Heart left ventricle (tissue), 16 donors: Measurements from ENCODE around the gene DHH. TPM values are rescaled to one million over a fixed set of nuclear protein-coding genes. Genes with fewer than 3 reads are reported as not detected.

Experiments used
- ATAC-seq, 4 donors: fragments of 200-7000 bp; cut with Tn5 transposase; one replicate each; pipeline ENCODE4 v1.9.1; 2020 to 2022; ENCODE audit warnings: moderate library complexity in 4 of 4, mild to moderate bottlenecking in 3 of 4, moderate number of reproducible peaks in 1 of 4
- DNase-seq, 5 donors: peaks; one replicate each; pipeline ENCODE4 v3.0.0-alpha.2; 2020
- H3K27ac ChIP-seq, 12 donors: fragments of 200-600 bp; sonication (generic) in 4 of 12; one replicate each; pipeline versions ENCODE4 v1.5.0 to v1.8.0; 2016 to 2022; ENCODE audit warnings: mild to moderate bottlenecking in 2 of 12
- H3K27me3 ChIP-seq, 9 donors: fragments of 200-600 bp; sonication (generic) in 2 of 9; one replicate each; pipeline versions ENCODE4 v1.5.1 to v1.8.0; 2016 to 2022; ENCODE audit warnings: mild to moderate bottlenecking in 3 of 9
- H3K36me3 ChIP-seq, 9 donors: fragments of 200-600 bp; sonication (generic) in 2 of 9; one replicate each; pipeline versions ENCODE4 v1.5.0 to v1.8.0; 2018 to 2022; ENCODE audit warnings: mild to moderate bottlenecking in 2 of 9
- H3K4me1 ChIP-seq, 12 donors: fragments of 200-600 bp; sonication (generic) in 4 of 12; one replicate each; pipeline versions ENCODE4 v1.5.0 to v1.8.0; 2016 to 2022; ENCODE audit warnings: mild to moderate bottlenecking in 3 of 12
- H3K4me3 ChIP-seq, 12 donors: fragments of 200-600 bp; sonication (generic) in 4 of 12; one replicate each; pipeline versions ENCODE4 v1.5.0 to v1.8.0; 2017 to 2022; ENCODE audit warnings: mild to moderate bottlenecking in 9 of 12, moderate library complexity in 4 of 12
- H3K9me3 ChIP-seq, 12 donors: fragments of 200-600 bp; sonication (generic) in 4 of 12; one replicate each; pipeline versions ENCODE4 v1.5.0 to v1.8.0; 2016 to 2022; ENCODE audit warnings: mild to moderate bottlenecking in 1 of 12
- POLR2A ChIP-seq, 2 donors: fragments of 450-650 bp; IDR thresholded peaks; one replicate each; pipeline ENCODE4 v1.6.1; 2017; ENCODE audit warnings: antibody characterized with exemption in 2 of 2, mild to moderate bottlenecking in 2 of 2, moderate library complexity in 2 of 2
- WGBS, 4 donors: extraction: QIAGEN DNeasy Blood & Tissue Kit in 2 of 4; methylation state at CpG; one replicate each; pipeline versions ENCODE4 v1.1.5 to v1.1.7; 2013 to 2018; 5-methylcytosine and 5-hydroxymethylcytosine counted together
- intact Hi-C, 10 donors: fragments of 100-400 bp; cut with DNase I; formaldehyde crosslinking; loops; one replicate each; pipeline versions ENCODE4 v1.11.1 to v1.14.2; 2022
- polyA plus RNA-seq, 2 donors: library from polyadenylated mRNA; stranded (reverse); fragments of 200-250 nt; gene quantifications; one replicate each; pipeline ENCODE4 v1.2.3, GENCODE V29; 2013
- total RNA-seq, 9 donors: library from RNA; depleted of rRNA in 2 of 9; stranded (reverse); fragments of >200 nt in 2 of 9; fragmentation: NEBNext Ultra II Directional in 3 of 9; extraction: Animal tissue kit (Norgen Biotek cat#: 25700) in 3 of 9; gene quantifications; one replicate each; pipeline versions ENCODE4 v1.1.0 to v1.2.4, GENCODE V29; 2016 to 2023
- TF ChIP-seq, protein P1 (sequence below), 12 donors: fragments of 200-600 bp; sonication (generic) in 4 of 12; IDR thresholded peaks; one replicate each; pipeline versions ENCODE4 v1.5.0 to v1.8.0; 2018 to 2022; ENCODE audit warnings: antibody characterized with exemption in 12 of 12, mild to moderate bottlenecking in 5 of 12
- donor health status: ischemic (EF 13 %, LVEDD 7.1; RV severe dilation, severe dysfunction).
- donor health status: healthy with polysubstance abuse.
- donor health status: DM: no; HTN: yes; CAD: no.
- donor health status: DM: no; HTN: no; CAD: no.
- donor health status: ischemic (EF 25% LVEDD 6.9; RV normal size, moderate dysfunction).
- donor health status: ischemic (EF 25% LVEDD 5.7; RV mildly dilated, moderate dysfunction).
- donor health status: healthy.
- donor health status: DM: yes; HTN: yes; CAD: no.
- donor health status: ischemic (EF 35%, LVEDD 5.7; RV mildly dilated, moderate dysfunction).
- donor health status: nonischemic (EF 11% LVEDD 7.7; RV severe dilation, severe dysfunction).
- donor health status: DM: yes; HTN: yes; CAD: no.
- donor health status: PGD.
- donor health status: ischemic (EF 29% LVEDD 5.4; RV normal size, mild dysfunction).
- donor health status: nonischemic (EF 23%, LVEDD 6.1; RV moderate dilation, normal function).

The DHH gene
- total and polyA plus RNA-seq, 11 donors: 0.34 to 1.5 (median 0.76) TPM

DNA sequence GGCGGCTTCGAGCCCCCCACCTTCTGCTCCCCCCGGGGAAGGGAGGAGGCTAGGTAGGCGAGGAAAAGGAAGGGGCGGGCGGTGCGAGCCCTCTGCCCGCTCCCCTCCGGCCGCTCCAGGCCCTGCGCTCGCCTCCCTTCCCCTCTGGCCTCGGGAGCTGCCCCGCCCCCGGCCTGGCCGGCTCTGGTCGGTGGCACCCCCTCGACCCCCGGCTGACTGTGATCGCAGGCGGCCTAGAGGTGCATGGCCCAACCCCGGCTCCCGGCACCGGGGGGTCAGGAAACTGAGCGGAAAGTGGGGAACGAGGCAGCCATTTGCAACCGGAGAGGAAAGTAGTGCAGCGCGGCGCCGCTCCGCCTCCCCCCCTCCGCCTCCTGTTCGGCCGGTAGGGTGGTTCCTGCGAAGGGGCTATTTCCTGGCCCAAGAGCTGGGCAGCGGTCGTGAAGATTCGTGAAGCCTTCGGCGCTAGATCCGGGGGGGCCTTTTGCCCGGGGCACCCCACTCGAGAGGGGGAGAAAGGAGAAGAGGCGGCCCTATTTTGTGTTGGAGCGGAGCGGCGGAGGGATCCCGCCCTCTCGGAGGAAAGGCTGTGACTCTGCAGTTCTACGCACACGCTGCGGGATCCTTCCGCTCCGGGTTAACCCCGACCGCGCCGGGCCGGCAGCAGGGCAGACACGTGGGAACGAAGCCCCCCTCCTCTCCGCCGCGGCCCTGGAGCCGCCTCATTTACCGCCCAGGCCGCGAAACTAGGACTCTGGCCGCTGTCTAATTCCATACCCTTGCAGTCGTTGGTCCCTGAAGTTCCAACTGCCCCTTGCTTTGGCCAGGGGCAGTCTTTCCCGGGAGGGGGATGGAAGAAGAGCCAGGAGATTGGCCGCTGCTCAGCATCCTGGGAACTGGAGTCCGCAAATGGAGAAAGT, 34.1 kb downstream of the DHH start, which contains the start of gene KMT2D:
TSS of gene KMT2D (minus strand) at position 558 of the 920 bp plus-strand sequence. CDS start 5,470 bp downstream, outside the sequence.
- peak; percentile 94 to 96 (median 95) for DNase-seq
- intact Hi-C loops: loop anchor here in 8 of 10 donors (2.0 to 10.0 kb wide), 7 partner anchors 37 to 177 kb away; partner anchors contain the start of genes PRKAG1 (in 1 of the 8) and TUBA1A (in 1 of the 8)
- H3K36me3 ChIP-seq: no peaks in the 10 kb centered on the region
- WGBS, 4 donors: 0 to 1% (median 0%) methylated on average over 25 to 74 of the region's 74 CpGs
- TF ChIP-seq, protein P1, sequence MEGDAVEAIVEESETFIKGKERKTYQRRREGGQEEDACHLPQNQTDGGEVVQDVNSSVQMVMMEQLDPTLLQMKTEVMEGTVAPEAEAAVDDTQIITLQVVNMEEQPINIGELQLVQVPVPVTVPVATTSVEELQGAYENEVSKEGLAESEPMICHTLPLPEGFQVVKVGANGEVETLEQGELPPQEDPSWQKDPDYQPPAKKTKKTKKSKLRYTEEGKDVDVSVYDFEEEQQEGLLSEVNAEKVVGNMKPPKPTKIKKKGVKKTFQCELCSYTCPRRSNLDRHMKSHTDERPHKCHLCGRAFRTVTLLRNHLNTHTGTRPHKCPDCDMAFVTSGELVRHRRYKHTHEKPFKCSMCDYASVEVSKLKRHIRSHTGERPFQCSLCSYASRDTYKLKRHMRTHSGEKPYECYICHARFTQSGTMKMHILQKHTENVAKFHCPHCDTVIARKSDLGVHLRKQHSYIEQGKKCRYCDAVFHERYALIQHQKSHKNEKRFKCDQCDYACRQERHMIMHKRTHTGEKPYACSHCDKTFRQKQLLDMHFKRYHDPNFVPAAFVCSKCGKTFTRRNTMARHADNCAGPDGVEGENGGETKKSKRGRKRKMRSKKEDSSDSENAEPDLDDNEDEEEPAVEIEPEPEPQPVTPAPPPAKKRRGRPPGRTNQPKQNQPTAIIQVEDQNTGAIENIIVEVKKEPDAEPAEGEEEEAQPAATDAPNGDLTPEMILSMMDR (IDR thresholded peaks at IDR 0.05): peak in 8 of 12 donors; percentile 8 to 44 (median 32)
- peak in 1 of 2 donors; percentile 50 for TF ChIP-seq POLR2A (IDR thresholded peaks at IDR 0.05)
- peak; percentile 76 to 85 (median 84) for ATAC-seq
- H3K27ac ChIP-seq: peak within 1 kb of the TSS; percentile 94 to 99 (median 98)
- H3K4me3 ChIP-seq: peak within 1 kb of the TSS; percentile 79 to 100 (median 93)
- H3K27me3 ChIP-seq: no peaks in the 10 kb centered on the region
- no peaks in the 10 kb centered on the region for H3K9me3 ChIP-seq
- H3K4me1 ChIP-seq: peaks cover 18 to 53% (median 39%) of the 10 kb centered on the region in 12 donors

DNA sequence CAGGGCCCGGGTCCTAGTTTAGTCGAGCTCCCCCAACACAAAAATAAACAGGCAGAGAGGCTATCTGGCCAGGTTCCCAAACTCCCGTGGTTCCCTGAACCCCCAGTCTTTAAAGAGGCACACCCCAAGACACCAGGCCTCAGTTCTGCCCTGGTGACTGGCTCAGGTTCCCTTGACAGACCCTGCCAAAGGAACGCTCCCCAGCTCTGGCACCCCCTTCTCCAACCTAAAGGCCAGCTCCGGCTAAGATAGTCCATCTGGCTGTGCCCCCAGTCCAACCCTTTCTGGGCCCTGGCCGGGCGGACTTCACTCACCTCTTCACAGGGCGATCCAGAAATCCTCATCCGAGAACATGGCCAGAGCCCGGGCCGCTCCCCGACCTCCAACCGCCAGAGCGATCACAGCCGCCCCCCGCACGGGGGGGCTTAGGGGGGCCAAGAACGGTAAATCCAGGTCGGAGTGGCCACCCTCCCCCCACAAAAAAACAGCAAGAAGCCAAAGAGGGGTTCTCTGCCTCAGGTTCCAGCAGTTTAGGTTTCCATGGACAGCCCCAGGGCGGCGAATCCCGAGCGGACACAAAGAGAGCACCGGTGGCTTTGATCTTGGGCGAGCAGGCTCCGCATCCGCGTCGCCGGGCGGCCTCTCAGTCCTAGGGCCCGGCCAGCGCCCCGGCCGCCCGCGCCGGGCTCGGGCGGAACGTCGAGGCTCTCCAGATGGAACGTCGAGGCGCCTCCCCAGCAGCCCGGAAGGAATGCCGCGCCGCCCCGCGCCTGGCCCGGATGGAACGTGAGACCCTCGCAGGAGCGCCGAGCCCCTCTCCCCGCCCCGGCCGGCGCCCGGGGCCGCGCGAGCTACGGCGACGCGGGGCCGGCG, 35.1 kb downstream of the DHH start:
- peaks cover 19 to 63% (median 44%) of the 10 kb centered on the region in 12 donors for H3K4me1 ChIP-seq
- 0 to 1% (median 0%) methylated on average over 12 to 70 of the region's 70 CpGs for WGBS, 4 donors

DNA sequence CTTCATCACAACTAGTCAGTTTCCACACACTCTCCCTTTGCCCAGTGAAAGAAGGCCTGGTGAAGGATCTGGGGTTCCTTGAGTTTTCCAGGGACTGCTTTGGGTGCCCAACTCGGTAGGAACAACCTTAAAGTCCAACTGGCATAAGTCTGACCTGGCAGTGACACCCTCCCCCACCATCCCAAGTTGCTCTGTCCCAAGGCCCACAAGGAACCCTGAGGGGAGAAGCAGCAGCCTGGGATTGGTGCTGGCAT, 35.6 kb downstream of the DHH start:
- Histone ChIP-seq H3K27ac (peak overlapping the region in 10 of 12 donors; percentile 94 to 99 (median 98)), H3K27me3 (no peaks in the 10 kb centered on the region), H3K4me1 (peaks cover 19 to 60% (median 44%) of the 10 kb centered on the region in 12 donors), H3K4me3 (peak overlapping the region; percentile 79 to 100 (median 93)), H3K36me3 (peaks cover 0 to 14% (median 12%) of the 10 kb centered on the region in 9 donors), H3K9me3 (no peaks in the 10 kb centered on the region)
- DNase-seq: peak in 1 of 5 donors; percentile 23
- 0% methylated on average over 1 of the region's 1 CpG for WGBS, 4 donors
- TF ChIP-seq, protein P1 (IDR thresholded peaks at IDR 0.05): no peak
- no peak for TF ChIP-seq POLR2A (IDR thresholded peaks at IDR 0.05)
- intact Hi-C loops: loop anchor here in 3 of 10 donors (5.0 kb wide), 2 partner anchors 37 to 42 kb away; partner anchors contain the start of gene PRKAG1 (in 2 of the 3)
- ATAC-seq: no peak

More for the DNA sequence above, 35.1 kb downstream of the DHH start:
- DNase-seq (peak in 1 of 5 donors; percentile 72), ATAC-seq (no peak)
- Histone ChIP-seq H3K9me3 (no peaks in the 10 kb centered on the region), H3K27ac (peak overlapping the region; percentile 94 to 99 (median 98)), H3K27me3 (no peaks in the 10 kb centered on the region), H3K4me3 (peak overlapping the region; percentile 79 to 100 (median 93)), H3K36me3 (peaks cover 0 to 9% (median 8%) of the 10 kb centered on the region in 9 donors)
- TF ChIP-seq, protein P1 (IDR thresholded peaks at IDR 0.05): no peak
- TF ChIP-seq POLR2A (IDR thresholded peaks at IDR 0.05): no peak
- intact Hi-C loops: loop anchor here in 9 of 10 donors (2.0 to 10.0 kb wide), 9 partner anchors 37 to 178 kb away; partner anchors contain the start of genes PRKAG1 (in 3 of the 9) and TUBA1A (in 1 of the 9)
